Activated T-helper 2 cell treated with anti-CD3 and anti-CD28 coated beads, Interferon-gamma antibody, Interleukin-2, Interleukin-4, amounts not matched to agents 10 μg/mL and 5 μg/mL and 100 μg/mL, durations not matched to agents 14 hours and 24 hours and 36 hours (primary cell): Measurements from ENCODE around the gene VSIG10L. TPM values are rescaled to one million over a fixed set of nuclear protein-coding genes. Genes with fewer than 3 reads are reported as not detected.

Experiments
- DNase-seq: peaks from one replicate; pipeline ENCODE4 v3.0.0; 2021; ENCODE audit warnings: low spot score
- H3K27ac Mint-ChIP-seq: one replicate; pipeline ENCODE4 v1.8.0; 2021; ENCODE audit warnings: mixed read lengths
- H3K27me3 Mint-ChIP-seq: one replicate; pipeline ENCODE4 v1.8.0; 2021; ENCODE audit warnings: low read depth, mixed read lengths
- H3K36me3 Mint-ChIP-seq: one replicate; pipeline ENCODE4 v1.8.0; 2021; ENCODE audit warnings: low read depth, mixed read lengths
- H3K4me1 Mint-ChIP-seq: one replicate; pipeline ENCODE4 v1.8.0; 2021; ENCODE audit warnings: low read depth, mixed read lengths
- H3K4me3 Mint-ChIP-seq: one replicate; pipeline ENCODE4 v1.8.0; 2021; ENCODE audit warnings: low read depth, mild to moderate bottlenecking, moderate library complexity, mixed read lengths
- H3K9me3 Mint-ChIP-seq: one replicate; pipeline ENCODE4 v1.8.0; 2021; ENCODE audit warnings: mixed read lengths
- intact Hi-C: fragments of 100-400 bp; cut with micrococcal nuclease; formaldehyde crosslinking; loops from one replicate; pipeline ENCODE4 v1.15.1; 2023
- total RNA-seq: library from RNA; stranded (reverse); gene quantifications from 2 replicates; pipeline ENCODE4 v1.2.3, GENCODE V29; 2022

Gene VSIG10L
- total RNA-seq, 1 donor from 2014 or later = 9.5 TPM

DNA sequence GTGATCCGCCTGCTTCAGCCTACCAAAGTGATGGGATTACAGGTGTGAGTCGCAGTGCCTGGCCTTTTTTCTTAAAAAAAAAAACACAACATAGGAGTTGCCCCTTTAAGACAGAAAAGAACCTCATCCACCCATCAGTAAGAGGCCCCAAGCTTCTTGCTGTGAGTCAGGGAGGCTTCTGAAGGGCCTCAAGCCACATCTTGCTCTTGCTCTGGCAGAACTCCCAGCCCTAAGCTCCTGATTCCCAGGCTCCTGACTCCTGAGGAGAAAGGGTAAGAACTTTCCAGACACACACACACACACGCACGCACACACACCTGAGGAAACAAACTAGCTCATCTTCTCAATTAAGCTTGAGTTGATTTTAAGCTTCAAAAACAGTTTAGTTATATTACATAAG lies 17.4 kb upstream of the VSIG10L start:
- H3K27ac Mint-ChIP-seq = peak overlapping the region; percentile 17
- no peaks in the 10 kb centered on the region for H3K9me3 Mint-ChIP-seq
- no peak overlapping the region for H3K4me3 Mint-ChIP-seq
- no peaks in the 10 kb centered on the region for H3K27me3 Mint-ChIP-seq
- H3K4me1 Mint-ChIP-seq = peaks cover 61% of the 10 kb centered on the region
- intact Hi-C loops = no loop called here
- no peak for DNase-seq
- peaks cover 60% of the 10 kb centered on the region for H3K36me3 Mint-ChIP-seq

DNA sequence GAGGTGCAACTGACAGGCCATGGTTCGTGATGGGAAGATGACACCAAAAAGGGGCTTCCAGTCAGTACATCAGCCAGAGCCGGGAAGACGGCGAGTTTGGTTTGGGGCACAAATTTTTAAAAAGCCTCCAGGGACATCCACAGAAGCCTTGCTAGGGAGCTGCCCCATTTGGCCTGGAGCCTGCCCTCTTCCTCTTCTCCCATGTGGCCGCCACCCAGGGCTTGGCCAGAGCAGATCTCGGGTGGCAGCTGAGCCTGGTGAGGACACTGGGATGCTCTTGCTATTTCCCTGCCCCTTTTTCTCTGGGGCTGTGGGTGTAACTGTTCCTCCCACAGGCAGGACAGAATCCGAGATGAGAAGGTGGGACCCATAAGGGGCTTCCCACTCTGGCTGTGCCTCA lies 16.0 kb upstream of the VSIG10L start:
- intact Hi-C loops = no loop called here
- Mint-ChIP-seq H3K27me3 (no peaks in the 10 kb centered on the region), H3K9me3 (no peaks in the 10 kb centered on the region), H3K36me3 (peaks cover 54% of the 10 kb centered on the region), H3K4me3 (no peak overlapping the region), H3K4me1 (peaks cover 54% of the 10 kb centered on the region), H3K27ac (peak overlapping the region; percentile 38)
- DNase-seq = no peak

DNA sequence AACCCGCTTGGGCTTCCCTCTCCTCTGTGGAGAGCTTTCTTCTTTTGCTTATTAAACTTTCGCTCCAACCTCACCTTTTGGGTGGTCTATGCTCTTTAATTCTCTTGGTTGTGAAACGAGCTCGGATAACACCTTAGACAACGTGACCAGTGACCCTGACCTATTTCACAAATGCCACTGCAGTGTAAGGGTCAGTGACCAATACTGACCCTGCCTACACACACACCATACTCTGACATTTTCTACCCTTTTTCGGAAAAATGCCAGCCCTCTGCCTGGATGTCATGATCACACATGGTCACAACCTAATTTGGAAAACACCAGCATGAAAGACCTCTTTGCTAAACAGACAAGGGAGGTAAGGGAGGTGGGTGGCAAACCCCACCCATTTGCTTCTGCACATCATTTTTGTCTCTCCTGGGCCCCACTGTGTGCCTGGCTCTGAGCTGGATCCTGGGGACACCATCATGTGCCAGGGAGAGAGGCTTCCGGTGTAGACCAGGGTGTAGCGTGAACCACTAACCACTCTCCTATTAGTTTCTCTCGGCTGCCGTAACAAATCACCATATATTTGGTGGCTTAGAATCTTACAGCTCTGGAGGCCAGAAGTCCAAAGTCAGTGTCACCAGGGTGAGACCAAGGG lies 14.3 kb upstream of the VSIG10L start:
- Mint-ChIP-seq H3K4me3 (no peak overlapping the region), H3K4me1 (peaks cover 43% of the 10 kb centered on the region), H3K27ac (peak overlapping the region; percentile 67), H3K36me3 (peaks cover 62% of the 10 kb centered on the region), H3K27me3 (no peaks in the 10 kb centered on the region), H3K9me3 (no peaks in the 10 kb centered on the region)
- intact Hi-C loops = no loop called here
- no peak for DNase-seq

DNA sequence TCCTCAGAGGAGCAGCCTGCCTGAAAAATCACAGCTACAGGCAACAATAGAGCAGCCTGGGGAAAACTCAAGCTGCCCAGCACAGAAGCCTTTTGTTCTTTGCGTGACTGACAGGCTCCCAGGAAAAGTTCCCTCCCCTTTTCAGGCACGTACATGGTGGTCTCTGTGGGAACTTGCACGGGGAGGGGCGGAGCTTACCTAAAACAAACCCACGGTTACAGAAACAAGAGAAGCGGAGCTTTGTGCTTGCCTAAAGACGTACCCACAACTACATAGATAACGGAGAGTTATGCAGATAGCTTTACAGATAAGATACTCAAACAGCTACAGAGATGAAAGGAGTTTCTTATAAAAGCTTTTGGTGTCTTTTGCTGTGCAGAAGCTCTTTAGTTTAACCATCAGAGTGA lies 12.8 kb upstream of the VSIG10L start:
- Mint-ChIP-seq H3K36me3 (peaks cover 71% of the 10 kb centered on the region), H3K27me3 (no peaks in the 10 kb centered on the region), H3K9me3 (no peaks in the 10 kb centered on the region), H3K4me3 (peak overlapping the region; percentile 65), H3K27ac (peak overlapping the region; percentile 94), H3K4me1 (peaks cover 40% of the 10 kb centered on the region)
- intact Hi-C loops = loop anchor here (2.0 kb wide), 1 partner anchor 16 kb away; no protein-coding TSS in a partner anchor
- DNase-seq = peak; percentile 65

DNA sequence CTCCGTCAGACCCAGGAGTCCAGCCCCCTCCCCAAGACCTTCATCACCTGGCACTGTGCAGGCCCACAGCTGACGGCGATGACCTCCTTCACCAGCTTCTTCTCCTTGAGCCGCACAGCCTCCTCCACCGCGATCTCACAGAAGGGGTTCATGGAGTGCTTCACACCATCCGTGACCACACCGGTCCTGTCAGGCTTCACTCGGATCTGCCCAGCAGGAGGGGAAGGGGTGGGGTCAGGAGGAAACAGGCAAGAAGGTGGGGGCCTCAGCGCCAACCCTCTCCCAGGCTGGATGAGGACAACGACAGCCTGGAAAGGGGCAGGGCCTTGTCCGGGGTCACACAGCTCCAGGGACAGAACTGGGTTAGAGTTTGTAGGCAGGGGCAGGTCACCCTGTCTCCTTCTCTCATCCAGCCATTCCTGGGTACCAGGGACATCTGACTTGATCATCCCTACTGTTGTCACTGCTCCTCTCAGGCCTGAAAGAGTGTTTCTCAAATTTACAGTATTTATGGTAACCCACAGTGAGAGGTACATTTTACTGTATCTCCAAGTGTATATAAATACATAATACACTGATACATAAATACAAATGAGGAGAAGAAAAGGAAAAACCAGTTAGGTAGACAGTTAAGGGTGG lies 12.3 kb upstream of the VSIG10L start:
- Mint-ChIP-seq H3K9me3 (no peaks in the 10 kb centered on the region), H3K27me3 (no peaks in the 10 kb centered on the region), H3K4me1 (peaks cover 36% of the 10 kb centered on the region), H3K36me3 (peaks cover 67% of the 10 kb centered on the region), H3K4me3 (peak overlapping the region; percentile 18), H3K27ac (peak overlapping the region; percentile 94)
- no peak for DNase-seq
- intact Hi-C loops = loop anchor here (2.0 kb wide), 1 partner anchor 15 kb away; no protein-coding TSS in a partner anchor

DNA sequence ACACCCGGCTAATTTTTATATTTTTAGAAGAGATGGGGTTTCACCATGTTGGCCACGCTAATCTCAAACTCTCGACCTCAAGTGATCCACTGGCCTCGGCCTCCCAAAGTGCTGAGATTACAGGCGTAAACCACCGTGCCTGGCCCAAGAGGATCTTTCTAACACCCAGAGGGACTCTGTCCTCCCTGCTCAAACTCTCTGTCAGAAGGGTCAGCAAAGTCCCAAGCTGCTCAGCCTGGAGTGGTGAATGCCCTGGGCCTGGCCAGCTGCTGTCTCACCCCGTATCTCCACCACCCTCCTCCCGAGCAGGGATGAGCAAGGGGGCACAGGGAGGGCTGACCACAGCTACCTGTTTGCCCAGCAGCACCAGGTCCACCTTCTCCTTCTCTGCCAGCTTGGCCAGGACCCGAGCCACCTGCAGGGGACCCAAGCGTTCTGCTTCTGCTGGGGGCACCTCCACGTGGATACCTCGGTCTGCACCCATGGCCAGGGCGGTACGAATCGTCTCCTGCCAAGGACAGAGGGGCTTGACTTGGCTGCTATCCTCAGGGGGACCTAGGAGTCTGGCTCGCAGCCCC lies 10.9 kb upstream of the VSIG10L start:
- Mint-ChIP-seq H3K27ac (no peak overlapping the region), H3K9me3 (no peaks in the 10 kb centered on the region), H3K4me3 (no peak overlapping the region), H3K27me3 (no peaks in the 10 kb centered on the region), H3K4me1 (peaks cover 31% of the 10 kb centered on the region), H3K36me3 (peaks cover 58% of the 10 kb centered on the region)
- DNase-seq = no peak
- intact Hi-C loops = no loop called here

DNA sequence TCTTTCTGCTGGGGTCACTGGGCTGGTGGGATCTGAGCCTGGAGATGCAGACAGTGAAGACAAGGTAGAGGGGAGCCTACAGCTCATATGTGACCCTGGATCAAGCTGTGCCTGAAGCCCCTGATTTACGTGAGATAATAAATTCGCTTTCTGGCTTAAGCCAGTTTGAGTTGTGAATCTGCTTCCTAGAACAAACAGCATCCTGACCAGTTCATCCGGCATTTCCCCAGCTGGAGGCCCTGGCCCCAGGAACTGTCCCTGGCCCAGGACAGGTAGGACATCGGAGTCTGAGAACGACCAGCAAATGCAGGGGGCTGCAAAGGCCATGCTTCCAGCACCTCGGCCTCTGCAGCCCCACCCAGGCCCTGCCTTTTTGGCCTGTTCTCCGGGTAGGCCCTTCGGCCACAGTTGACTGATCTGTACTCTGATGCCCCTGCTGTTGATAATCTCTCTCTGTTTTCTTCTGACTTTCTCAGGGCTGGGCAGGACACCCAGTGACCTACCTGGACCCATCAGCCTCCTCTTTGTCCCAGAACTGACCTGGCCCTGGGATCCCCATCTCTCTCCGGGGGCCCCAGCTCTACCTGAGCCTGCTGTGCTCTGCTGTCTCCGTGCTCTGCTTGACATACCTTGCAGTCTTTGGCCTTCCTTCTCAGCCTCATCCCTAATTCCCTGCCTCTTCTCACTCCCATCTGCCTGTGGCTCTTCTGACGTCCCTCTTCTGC lies 9.5 kb upstream of the VSIG10L start:
- Mint-ChIP-seq H3K4me3 (no peak overlapping the region), H3K9me3 (no peaks in the 10 kb centered on the region), H3K27me3 (no peaks in the 10 kb centered on the region), H3K36me3 (peaks cover 59% of the 10 kb centered on the region), H3K4me1 (peaks cover 22% of the 10 kb centered on the region), H3K27ac (no peak overlapping the region)
- no peak for DNase-seq
- intact Hi-C loops = no loop called here

DNA sequence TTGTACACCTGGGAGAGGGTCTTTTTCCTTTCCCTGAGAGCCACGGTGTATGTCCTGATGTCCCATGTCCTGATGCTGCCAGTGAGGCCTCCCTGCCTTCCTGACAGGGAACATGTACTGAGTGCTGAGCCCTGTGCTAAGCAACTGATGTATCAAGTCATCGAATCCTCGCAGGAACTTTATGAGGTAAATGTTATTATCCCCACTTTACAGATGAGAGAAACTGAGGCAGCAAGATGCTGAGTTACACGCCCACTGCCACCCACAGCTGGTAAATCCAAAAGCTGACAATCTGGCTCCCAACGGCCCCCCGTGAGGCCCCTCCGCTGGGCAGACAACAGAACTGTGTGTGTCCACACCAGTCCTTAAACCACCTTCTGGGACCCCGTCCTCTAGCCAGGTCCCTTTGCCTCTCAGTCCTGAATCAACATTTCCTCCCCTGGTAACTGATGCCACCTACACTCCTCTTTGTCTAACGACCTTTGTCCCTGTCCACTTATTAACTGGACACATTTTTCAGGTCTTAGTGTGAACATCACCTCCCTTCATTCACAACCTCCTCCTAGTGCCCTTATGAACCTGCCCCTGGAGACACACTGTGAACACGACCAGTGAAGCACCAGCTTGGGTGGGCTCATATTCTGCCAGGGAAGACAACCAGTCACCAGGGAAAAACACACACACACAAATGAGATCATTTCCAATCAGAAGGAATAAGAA lies 5.4 kb upstream of the VSIG10L start:
- intact Hi-C loops = no loop called here
- Mint-ChIP-seq H3K27me3 (no peaks in the 10 kb centered on the region), H3K27ac (no peak overlapping the region), H3K36me3 (peaks cover 57% of the 10 kb centered on the region), H3K4me3 (no peak overlapping the region), H3K4me1 (peaks cover 7% of the 10 kb centered on the region), H3K9me3 (no peaks in the 10 kb centered on the region)
- no peak for DNase-seq

DNA sequence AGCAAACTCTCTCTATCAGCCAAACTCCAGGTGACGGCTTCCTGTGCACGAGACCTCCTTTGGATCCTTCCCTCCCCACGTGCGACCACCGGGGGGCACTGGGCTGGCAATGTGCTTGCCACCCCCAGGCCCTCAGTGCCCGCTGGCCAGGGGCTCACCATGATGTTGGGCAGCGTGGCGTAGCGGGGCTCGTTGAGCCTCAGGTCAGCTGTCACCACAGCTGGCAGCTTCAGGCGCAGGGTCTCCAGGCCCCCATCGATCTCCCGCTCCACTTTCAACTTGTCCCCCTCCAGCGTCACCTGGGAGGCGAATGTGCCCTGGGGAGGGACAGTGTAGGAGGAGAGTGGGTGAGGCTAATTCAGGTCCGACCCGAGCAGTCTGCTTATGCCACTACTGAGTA lies 4.8 kb upstream of the VSIG10L start:
- Mint-ChIP-seq H3K27ac (no peak overlapping the region), H3K36me3 (peaks cover 50% of the 10 kb centered on the region), H3K4me3 (no peak overlapping the region), H3K9me3 (no peaks in the 10 kb centered on the region), H3K27me3 (no peaks in the 10 kb centered on the region), H3K4me1 (peaks cover 9% of the 10 kb centered on the region)
- intact Hi-C loops = no loop called here
- no peak for DNase-seq

DNA sequence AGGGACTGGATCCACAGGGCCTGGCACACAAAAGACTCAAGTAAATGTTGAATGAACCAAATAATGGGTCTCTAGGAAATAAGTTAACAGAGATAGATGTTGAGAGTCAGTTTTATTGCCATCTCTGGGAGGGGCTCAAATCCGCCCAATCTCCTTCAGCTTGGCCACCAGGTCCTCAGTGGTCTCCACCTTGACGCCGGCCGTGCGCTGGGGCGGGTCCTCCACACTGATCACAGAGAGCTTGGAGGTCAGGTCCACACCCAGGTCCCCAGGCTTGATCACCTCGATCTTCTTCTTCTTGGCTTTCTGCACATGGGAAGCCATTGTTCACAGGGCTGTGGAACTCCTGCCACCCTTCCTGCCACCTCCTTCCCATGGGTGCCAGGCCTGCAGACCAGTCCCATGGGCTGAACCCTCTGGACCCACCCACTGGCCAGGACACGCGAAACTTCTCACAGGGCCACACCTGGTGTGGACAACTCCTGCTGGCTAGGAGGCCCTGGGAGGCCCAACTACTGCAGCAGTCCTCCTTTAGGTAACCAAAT lies 3.2 kb upstream of the VSIG10L start:
- peaks cover 2% of the 10 kb centered on the region for H3K27me3 Mint-ChIP-seq
- no peak overlapping the region for H3K27ac Mint-ChIP-seq
- H3K4me1 Mint-ChIP-seq = peaks cover 15% of the 10 kb centered on the region
- DNase-seq = no peak
- intact Hi-C loops = no loop called here
- H3K36me3 Mint-ChIP-seq = peaks cover 34% of the 10 kb centered on the region
- H3K4me3 Mint-ChIP-seq = no peak overlapping the region
- H3K9me3 Mint-ChIP-seq = no peaks in the 10 kb centered on the region

DNA sequence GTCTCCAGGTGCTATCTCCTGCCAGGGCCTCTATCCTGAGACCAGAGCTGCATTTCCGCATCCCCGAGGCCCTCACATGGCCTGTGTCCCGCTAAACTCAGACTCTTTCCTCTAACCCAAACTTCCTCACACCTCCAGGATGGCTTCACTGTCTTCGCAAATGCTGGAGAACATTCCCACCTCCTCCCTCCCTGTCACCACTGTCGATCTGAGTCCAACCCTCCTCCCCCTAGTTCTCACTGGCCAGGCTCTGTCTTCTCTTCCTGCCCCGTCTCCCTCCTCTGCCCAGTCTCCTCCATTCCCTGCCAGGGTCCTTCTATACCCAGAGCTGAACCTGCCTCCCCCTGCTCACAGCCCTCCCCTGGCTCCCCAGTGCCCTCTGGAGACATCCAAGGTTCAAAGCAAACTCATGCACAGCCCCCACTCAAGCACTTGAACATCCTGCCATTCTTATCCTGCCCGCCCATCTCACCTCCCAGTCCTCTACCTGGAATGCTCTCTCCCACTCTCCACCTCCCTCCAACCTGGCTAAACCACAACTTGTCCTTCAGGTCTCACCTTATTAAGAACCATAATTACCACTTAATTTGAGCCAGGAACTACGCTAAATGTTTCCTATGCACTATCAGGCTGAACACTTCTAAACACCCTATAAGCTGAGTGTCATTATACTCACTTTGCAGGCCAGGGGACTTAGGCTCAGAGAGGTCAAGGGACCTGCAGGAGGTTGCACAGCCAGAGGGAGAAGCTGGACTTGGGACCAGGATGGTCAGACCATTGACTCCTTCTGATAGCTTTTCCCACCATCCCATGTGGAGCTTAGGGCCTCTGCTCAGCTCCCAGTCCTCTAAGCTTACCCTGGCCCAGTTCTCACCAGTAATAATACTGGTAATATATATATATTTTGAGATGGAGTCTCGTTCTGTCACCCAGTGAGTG lies 961 bp upstream of the VSIG10L start:
- peak overlapping the region; percentile 63 for H3K4me3 Mint-ChIP-seq
- peaks cover 23% of the 10 kb centered on the region for H3K4me1 Mint-ChIP-seq
- intact Hi-C loops = no loop called here

More for the DNA sequence above, 961 bp upstream of the VSIG10L start:
- H3K27me3 Mint-ChIP-seq = peaks cover 2% of the 10 kb centered on the region
- peak overlapping the region; percentile 64 for H3K27ac Mint-ChIP-seq
- no peak for DNase-seq
- peaks cover 28% of the 10 kb centered on the region for H3K36me3 Mint-ChIP-seq
- no peaks in the 10 kb centered on the region for H3K9me3 Mint-ChIP-seq
